GM18858 (cell line): ENCODE results near the gene PRTN3.

Experiments
- ATAC-seq: cut with Tn5 transposase; IDR thresholded peaks from one replicate; pipeline ENCODE4 v1.9.1; 2021; ENCODE audit not compliant: unreplicated experiment

The PRTN3 gene

DNA sequence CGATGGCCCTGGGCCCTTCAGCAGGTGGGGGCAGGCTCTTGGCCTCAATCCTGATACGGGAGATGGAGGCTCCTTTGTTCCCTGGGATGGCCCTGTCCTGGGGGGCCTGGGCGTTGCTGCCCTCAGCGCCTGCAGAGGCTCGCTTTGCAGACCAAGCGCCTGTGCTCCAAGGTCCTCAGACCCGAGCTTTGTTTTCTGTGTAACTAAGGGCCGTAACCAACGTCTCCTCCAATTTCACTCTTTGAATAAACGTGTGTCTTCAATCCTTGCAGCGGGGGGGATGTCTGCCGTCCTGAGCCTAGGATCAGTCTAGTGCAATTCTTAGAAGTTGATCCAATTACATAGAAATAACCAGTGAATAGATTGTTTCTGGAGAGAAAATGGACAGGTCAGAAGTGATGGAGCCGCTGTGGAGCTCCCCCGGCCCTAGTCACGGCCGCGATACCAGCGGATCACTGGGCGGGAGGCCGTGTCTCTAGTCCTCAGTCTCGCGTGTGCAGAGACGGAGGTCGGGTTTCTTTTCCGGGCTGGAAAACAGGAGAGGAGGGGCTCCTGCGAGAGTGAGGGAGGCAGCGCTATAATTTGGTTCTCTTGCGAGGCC is 38.2 kb upstream of the PRTN3 start:
- no peak for ATAC-seq

DNA sequence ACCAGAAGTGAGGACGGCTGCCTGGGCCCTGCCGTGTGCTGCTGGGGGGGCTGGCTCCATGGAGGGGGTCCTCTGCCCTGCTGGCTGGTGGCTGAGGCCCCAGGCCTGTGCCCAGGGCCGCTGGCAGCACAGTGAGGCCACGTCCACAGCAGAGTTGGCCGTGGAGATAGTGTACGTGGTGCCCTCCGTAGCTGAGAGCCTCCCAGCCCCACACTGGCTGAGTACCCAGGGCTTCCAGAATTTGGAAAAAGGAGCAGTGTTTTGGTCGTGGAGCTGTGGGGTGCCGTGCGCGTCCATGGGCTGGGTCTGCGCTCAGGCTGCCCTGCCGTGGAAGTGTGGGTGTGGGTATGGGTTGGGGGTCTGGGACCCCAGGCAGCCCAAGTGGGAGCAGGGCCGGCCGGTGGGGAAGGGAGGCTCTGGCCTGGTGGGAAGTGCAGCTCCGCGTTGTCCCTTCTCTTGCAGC is 37.7 kb upstream of the PRTN3 start:
- no peak for ATAC-seq

DNA sequence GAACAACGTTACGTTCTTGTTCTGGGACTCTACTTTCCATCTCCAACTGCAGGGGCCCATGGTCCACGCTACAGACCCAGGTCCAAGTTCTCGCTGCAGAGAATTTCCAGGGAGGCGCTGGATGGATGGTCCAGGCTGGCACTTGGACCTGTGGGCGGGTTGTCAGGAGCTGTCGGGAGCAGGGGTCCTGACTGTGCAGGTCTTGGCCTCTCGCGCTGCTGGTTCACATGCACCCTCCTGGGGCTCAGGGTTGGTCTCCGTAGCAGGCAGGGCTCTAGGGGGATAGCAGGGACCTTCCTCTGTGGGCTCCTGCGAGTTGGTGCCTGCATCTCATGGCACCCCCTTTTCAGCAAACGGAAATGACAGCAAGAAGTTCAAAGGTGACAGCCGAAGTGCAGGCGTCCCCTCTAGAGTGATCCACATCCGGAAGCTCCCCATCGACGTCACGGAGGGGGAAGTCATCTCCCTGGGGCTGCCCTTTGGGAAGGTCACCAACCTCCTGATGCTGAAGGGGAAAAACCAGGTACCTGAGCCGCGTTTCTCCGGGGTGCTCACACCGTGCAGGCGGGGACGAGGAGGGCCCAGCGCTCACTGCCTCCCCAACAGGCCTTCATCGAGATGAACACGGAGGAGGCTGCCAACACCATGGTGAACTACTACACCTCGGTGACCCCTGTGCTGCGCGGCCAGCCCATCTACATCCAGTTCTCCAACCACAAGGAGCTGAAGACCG is 36.9 kb upstream of the PRTN3 start:
- no peak for ATAC-seq

DNA sequence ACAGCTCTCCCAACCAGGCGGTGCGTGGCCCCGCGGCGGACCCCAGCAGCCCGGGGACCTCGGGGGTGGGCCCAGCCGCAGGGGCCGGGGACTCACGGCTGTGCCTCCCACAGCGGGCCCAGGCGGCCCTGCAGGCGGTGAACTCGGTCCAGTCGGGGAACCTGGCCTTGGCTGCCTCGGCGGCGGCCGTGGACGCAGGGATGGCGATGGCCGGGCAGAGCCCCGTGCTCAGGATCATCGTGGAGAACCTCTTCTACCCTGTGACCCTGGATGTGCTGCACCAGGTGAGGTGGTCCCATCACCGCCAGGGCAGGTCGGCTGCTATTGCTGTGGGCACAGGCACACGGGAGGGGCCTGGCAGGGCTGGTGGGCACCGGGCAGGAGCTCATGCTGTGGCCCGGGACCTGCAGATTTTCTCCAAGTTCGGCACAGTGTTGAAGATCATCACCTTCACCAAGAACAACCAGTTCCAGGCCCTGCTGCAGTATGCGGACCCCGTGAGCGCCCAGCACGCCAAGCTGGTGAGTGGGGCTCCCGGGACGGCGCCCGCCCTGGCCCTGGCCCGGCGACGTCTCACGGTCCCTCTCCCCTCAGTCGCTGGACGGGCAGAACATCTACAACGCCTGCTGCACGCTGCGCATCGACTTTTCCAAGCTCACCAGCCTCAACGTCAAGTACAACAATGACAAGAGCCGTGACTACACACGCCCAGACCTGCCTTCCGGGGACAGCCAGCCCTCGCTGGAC is 36.2 kb upstream of the PRTN3 start:
- ATAC-seq, result no peak

DNA sequence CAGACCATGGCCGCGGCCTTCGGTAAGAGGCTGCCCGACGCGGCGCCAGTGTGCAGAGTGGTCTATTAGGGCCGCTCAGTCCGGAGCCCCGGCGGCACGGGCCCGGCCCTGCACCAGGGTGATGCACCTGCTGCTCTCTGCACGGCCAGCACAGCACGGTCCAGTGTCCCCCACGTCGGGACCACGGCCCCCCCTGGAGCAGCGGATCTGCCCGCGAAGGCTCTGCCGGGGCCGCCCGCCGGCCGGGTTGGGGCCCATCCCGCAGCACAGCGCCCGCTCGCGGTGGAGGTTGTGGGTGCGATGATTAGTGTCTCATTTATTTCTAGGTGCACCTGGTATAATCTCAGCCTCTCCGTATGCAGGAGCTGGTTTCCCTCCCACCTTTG is 35.6 kb upstream of the PRTN3 start:
- no peak for ATAC-seq

DNA sequence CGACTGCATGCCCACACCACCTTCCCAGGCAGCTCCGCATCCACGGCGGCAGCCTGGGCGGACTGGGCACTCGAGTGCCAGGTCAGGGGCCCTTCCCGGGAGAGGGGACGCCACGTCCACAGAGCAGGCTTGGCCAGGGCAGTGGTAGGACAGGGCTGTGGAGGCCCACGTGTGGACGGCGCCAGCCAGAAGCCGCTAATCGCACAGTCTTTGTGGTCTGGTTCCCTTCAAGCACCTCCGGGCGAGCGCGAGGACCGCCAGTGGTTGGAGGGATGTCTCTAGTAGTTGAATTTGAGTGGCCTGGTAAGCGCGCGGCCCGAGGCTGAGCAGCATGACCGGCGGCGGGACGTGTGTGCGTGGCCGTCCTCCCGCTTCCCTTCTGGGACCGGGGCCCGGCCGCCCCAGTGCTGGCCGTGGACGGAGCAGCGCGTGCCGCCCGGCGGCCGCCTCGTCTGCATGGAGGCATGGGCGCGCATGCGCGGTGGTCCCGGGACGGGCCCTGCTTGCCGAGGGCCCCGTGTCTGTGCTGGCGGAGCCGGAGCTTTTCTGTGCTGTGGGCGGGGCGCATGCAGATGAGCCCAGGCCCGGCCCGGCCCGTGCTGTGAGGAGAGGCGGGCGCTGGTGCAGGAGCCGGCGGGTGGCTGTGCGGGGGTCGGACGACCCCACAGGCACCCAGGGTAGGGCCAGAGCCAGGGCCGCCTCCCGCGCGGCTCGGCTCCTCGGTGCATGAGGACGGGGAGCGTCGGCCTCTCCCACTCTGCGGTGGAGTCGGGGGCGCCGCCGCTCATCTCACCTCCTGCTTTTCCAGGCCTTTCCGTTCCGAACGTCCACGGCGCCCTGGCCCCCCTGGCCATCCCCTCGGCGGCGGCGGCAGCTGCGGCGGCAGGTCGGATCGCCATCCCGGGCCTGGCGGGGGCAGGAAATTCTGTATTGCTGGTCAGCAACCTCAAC is 34.9 kb upstream of the PRTN3 start:
- ATAC-seq, result no peak

DNA sequence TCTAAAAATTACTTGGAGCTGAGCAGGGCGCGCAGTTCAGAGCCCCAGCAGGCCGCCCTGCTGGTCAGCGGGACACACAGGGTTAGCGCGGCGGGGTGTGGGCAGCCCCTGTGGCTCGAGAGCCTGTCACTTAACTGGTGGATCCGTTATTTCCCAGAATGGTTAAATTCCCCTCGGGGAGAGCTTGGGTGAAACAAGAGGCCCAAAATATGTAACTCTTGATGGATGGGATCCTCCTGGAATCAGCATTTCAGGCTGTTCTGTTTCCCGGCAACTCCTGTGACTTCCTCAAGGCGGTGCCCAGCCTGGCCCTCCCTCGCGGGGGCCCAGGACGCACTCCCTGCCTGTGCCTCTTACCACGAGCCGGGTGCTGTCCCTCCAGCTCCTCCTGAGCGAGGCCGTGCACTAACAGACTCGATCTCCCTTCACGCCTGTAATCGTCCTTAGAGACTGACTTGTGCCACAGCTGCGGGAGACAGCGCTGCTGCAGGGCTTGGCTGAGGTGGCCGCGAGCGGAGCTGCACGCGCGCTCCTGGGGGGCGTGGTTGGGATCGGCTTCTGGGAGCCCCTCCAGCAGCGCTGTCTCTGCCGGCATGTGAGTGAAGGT is 33.9 kb upstream of the PRTN3 start:
- ATAC-seq, result no peak

DNA sequence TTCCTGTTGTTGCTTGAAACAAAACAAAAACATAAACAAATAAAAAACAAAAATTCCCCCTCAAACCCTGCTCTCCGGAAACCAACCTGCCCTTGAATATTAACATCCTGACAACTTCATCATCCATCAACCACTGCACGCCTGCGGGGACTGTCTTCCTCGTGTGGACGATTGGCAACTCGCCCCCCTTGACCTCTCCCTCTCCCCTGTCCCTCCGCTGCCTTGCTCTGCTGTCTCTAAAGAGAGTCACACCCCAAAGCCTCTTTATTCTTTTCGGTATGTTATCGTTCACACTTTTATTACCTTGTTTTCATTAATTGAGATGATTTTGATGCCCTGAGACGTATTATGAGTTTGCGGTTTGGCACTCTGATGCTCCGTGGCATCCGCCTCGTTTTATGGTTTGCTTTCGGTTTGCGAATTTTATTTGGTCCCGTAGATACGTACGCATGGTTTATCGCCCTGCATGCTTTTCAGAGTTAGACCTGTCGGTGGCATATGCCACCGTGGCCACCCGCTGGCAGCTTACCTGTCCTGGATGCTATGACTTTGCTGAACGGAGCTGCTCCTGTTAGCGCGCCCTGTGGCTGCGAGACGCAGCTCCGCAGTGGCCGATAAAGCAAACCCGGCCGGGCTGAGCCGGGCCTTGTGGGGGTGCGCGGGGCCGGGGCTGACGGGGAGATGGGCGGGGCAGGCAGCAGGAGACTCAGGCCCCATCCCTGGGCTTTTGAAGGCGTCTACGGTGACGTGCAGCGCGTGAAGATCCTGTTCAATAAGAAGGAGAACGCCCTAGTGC is 33.0 kb upstream of the PRTN3 start:
- no peak for ATAC-seq

DNA sequence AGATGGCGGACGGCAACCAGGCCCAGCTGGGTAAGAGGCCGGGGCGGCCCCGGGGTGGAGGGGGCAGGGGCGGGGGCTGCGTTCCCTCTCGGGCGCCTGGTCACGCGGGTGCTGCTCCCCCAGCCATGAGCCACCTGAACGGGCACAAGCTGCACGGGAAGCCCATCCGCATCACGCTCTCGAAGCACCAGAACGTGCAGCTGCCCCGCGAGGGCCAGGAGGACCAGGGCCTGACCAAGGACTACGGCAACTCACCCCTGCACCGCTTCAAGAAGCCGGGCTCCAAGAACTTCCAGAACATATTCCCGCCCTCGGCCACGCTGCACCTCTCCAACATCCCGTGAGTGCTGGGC is 32.4 kb upstream of the PRTN3 start:
- no peak for ATAC-seq

DNA sequence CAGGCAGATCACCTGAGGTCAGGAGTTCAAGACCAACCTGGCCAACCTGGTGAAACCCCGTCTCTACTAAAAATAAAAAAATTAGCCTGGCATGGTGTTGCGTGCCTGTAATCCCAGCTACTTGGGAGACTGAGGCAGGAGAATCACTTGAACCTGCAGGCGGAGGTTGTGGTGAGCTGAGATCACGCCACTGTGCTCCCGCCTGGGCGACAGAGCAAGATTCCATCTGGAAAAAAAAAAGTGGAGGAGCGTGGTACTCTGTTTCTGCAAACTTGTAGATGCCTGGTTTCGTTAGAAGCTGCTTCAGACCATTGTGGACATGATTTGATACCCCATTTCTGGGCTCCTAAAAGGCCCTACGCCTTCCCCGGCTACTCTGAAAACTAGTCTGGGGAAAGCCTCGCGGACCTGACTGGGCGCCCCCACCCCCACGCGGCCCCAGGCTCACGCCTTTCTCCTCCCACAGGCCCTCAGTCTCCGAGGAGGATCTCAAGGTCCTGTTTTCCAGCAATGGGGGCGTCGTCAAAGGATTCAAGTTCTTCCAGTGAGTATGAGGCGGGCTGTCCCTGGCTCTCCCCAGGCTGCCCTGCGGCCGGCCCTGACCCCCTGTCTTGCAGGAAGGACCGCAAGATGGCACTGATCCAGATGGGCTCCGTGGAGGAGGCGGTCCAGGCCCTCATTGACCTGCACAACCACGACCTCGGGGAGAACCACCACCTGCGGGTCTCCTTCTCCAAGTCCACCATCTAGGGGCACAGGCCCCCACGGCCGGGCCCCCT is 30.5 kb upstream of the PRTN3 start:
- no peak for ATAC-seq

DNA sequence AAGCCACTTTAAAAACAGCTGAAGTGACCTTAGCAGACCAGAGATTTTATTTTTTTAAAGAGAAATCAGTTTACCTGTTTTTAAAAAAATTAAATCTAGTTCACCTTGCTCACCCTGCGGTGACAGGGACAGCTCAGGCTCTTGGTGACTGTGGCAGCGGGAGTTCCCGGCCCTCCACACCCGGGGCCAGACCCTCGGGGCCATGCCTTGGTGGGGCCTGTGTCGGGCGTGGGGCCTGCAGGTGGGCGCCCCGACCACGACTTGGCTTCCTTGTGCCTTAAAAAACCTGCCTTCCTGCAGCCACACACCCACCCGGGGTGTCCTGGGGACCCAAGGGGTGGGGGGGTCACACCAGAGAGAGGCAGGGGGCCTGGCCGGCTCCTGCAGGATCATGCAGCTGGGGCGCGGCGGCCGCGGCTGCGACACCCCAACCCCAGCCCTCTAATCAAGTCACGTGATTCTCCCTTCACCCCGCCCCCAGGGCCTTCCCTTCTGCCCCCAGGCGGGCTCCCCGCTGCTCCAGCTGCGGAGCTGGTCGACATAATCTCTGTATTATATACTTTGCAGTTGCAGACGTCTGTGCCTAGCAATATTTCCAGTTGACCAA is 29.8 kb upstream of the PRTN3 start:
- ATAC-seq, result no peak

DNA sequence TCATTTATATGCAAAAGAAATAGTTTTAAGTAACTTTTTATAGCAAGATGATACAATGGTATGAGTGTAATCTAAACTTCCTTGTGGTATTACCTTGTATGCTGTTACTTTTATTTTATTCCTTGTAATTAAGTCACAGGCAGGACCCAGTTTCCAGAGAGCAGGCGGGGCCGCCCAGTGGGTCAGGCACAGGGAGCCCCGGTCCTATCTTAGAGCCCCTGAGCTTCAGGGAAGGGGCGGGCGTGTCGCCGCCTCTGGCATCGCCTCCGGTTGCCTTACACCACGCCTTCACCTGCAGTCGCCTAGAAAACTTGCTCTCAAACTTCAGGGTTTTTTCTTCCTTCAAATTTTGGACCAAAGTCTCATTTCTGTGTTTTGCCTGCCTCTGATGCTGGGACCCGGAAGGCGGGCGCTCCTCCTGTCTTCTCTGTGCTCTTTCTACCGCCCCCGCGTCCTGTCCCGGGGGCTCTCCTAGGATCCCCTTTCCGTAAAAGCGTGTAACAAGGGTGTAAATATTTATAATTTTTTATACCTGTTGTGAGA is 29.2 kb upstream of the PRTN3 start:
- no peak for ATAC-seq

DNA sequence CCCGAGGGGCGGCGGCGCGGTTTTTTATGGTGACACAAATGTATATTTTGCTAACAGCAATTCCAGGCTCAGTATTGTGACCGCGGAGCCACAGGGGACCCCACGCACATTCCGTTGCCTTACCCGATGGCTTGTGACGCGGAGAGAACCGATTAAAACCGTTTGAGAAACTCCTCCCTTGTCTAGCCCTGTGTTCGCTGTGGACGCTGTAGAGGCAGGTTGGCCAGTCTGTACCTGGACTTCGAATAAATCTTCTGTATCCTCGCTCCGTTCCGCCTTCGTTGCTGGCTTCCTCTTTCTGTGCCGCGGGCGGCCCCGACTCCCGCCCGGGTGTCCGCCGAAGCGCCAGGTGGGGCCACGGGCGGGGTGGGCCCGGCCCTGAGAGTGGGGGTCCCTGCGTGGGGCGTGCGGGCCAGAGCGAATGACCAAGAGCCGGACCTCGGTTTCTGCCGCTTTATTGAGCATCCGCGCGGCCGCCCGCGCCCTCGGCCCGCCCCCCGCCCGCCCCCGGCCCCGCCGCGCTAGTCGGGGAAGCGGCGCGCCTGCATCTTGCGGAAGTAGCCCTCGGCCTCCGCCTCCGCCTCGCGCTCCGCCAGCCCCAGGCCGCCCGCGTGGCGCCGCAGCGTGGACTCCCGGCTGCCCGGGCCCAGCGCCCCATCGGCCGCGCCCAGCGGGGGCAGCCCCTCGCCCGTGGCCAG is 28.6 kb upstream of the PRTN3 start:
- no peak for ATAC-seq

DNA sequence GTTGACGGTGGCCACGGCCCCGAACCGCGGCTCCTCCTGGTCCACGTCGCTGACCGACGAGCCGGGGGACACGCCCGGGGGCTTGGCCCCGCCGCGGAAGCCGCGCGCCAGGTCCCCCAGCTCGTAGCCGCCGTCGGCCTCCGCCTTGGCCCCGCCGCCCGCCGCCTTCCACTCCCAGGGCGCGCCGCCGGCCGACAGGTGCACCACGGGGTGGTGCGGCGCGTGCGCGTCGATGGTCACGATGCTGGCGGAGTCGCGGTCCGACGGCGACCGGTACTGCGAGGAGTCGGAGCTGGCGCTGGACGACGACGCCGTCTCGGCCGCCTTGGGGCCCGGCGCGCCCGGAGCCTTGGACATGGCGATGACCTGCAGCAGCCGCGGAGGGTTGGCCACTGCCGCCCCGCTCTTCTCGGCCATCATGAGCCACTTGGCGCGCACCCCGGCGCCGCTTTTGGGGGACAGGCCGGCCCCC is 28.0 kb upstream of the PRTN3 start:
- no peak for ATAC-seq

DNA sequence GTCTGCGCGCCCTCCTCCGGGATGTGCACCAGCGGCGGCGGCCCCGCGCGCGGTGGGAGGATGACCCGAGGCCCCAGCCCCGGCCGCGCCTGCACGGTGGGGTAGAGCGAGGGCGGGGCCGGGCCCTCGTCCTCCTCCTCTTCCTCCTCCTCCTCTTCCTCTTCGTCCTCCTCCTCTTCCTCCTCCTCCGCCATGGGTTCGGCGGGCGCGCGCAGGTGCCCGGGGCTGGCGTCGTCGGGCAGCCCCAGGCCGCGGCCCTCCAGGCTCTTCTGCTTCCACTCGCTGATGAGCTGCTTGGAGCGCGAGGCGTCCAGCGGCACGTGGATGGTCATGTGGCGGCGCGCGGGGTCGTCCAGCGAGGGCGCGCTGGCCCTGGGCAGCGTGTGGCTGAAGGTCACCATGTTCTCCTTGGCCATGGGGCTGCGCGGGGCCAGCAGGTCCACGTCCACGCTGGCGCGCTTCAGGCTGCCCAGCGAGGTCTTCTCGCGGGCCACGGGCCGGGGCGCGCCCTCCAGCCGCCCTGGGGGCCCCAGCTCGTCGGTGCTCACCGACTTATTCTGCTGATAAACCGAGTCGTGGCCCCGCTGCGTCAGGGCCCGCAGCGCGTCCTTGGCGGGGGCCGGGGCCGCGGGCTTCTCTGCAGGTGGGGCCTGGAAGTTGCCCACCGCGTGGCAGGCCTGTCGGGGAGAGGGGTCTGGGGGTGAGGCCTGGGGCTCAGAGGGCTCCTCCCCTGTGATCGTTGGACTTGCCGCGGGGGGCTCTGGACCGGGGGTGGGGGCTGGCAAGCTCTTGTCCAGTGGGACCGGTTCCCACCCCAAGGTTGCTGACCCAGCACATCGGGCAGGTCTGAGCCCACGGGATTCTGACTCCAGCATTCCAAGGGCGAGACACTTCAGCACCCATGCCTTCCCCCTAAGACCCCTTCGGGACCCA is 27.3 kb upstream of the PRTN3 start:
- ATAC-seq, result no peak

DNA sequence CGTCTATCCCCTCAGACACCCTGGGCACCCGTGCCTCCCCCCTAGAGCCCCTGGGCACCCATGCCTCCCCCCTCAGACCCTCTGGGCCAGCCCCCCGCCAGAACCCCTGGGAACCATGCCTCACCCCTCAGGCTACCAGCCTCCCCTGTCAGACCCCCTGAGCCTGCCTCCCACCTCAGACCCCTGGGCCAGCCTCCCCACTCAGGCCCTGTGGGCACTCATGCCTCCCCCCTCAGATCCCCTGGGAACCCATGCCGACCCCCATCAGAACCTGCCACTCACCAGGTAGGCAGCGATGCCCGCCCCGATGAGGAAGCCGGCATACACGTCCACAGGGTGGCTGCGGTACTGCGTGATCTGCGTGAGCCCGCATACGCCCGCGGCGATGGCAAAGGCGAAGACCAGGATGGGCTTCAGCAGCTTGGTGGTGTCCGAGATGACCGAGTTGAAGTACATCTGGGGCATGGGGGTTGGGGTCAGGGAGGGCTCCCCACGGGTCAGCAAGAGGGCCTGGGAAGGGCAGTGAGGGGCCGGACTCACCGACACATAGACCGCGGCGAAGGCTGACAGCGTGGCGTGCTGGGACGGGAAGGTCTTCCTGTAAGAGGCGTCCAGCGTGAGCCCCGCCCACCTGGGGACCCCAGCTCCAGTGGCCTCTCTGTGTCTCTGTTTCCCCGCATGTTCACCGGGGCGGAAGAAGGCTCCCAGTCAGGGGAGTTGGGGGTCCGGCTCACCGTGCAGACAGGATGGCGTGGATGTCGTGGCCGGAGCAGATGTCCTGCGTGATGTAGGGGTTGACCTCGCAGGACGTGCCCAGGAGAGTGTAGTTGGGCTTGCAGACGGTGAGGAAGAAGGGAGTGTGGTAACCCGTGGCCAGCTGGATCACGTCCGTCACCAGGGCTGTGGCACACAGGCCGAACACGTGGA is 26.4 kb upstream of the PRTN3 start:
- no peak for ATAC-seq
